ENCODE data around the gene HSF4.
A peak's percentile ranks its signal among the peaks of the same experiment; 100 is the strongest.

The HSF4 gene

DNA sequence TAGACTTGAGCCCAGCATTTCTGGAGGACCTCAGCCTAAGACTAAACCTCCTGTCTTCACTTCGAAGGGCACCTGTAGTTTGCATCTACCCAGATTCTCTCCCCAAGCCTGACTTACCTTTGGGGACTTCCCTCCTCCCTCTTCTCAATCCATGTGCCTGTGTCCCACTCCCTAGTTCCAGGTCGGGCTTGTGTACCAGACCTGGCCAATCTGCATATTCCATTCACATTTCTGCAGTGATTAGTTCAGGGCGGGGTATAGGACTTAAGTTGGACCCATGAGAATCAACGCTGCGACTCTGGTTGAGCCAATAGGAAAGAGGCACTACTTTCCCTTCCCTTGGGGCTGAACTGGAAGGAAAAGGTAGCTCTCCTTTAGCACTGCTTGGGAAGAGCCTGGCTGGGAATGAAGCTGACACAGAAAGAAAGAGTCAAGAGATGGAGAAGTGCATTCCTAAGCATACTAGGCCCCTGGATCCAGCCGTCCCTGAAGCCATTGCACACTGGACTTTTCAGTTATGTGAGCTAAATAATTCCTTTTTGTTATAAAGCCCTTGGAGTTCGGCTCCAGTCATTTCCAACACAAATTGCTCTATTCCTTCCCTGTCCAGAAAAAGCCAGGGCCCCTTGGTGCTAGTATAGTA, 7.3 kb upstream of the HSF4 start:
- Histone ChIP-seq H3K9me3 (ENCODE audit: control insufficient read depth, low read length) (no peaks in the 10 kb centered on the region), H3K79me2 (no peaks in the 10 kb centered on the region), H3K9ac (no peak overlapping the region), H2AFZ (no peak overlapping the region), H3K27me3 (ENCODE audit: control insufficient read depth, insufficient read depth, low read length) (no peaks in the 10 kb centered on the region), H3K4me3 (ENCODE audit: low read depth, low read length) (no peak overlapping the region), H3K27ac (no peak overlapping the region), H3K36me3 (ENCODE audit: control insufficient read depth, insufficient read depth, low read length) (no peaks in the 10 kb centered on the region), H3K4me1 (peaks cover 5% of the 10 kb centered on the region), H3K4me2 (ENCODE audit: low read length) (no peak overlapping the region)
- TF ChIP-seq CTCF (IDR thresholded peaks at IDR 0.05) = no peak

DNA sequence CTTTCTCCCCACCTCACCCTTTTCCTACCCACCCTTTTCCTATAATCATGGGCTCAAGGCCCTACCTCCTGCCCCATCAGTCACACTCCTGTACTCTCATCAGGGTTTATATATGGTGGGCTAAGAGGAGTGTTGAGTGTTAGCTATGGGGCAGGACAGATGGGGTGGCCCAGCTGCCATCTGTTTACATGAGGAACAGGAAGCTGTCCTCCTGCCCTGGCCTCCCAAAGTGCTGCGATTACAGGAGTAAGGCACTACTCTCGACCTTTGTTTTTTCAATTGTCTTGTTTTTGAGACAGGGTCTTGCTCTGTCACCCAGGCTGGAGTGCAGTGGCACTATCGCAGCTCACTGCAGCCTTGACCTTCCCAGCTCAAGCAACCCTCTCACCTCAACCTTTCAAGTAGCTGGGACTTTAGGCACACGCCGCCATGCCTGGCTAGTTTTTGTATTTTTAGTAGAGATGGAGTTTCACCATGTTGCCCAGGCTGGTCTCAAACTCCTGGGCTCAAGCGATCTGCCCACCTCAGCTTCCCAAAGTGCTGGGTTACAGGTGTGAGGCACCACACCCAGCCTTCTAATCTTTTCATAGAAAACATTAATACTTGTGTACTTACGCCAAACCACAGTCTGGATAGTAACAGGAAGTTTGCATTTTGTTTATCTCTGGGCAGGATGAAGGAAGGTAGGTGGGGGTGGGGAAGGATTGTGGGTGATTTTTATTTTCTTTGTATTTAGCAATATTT, 6.5 kb upstream of the HSF4 start:
- no peak overlapping the region for H3K27ac ChIP-seq
- no peaks in the 10 kb centered on the region for H3K27me3 ChIP-seq (ENCODE audit: control insufficient read depth, insufficient read depth, low read length)
- no peak overlapping the region for H3K4me3 ChIP-seq (ENCODE audit: low read depth, low read length)
- no peak overlapping the region for H3K9ac ChIP-seq
- H2AFZ ChIP-seq = no peak overlapping the region
- H3K79me2 ChIP-seq = no peaks in the 10 kb centered on the region
- H3K4me1 ChIP-seq = peaks cover 5% of the 10 kb centered on the region
- no peak overlapping the region for H3K4me2 ChIP-seq (ENCODE audit: low read length)
- TF ChIP-seq CTCF (IDR thresholded peaks at IDR 0.05) = no peak
- no peaks in the 10 kb centered on the region for H3K36me3 ChIP-seq (ENCODE audit: control insufficient read depth, insufficient read depth, low read length)
- no peaks in the 10 kb centered on the region for H3K9me3 ChIP-seq (ENCODE audit: control insufficient read depth, low read length)

GRCh38 chr16:67158637-67159600, 5.6 kb upstream of the HSF4 start:
- Histone ChIP-seq H3K4me2 (ENCODE audit: low read length) (peak overlapping the region; percentile 95), H3K9me3 (ENCODE audit: control insufficient read depth, low read length) (no peaks in the 10 kb centered on the region), H3K27me3 (ENCODE audit: control insufficient read depth, insufficient read depth, low read length) (no peaks in the 10 kb centered on the region), H3K36me3 (ENCODE audit: control insufficient read depth, insufficient read depth, low read length) (no peaks in the 10 kb centered on the region), H3K9ac (peak overlapping the region; percentile 3), H3K4me3 (ENCODE audit: low read depth, low read length) (peak overlapping the region; percentile 95), H2AFZ (peak overlapping the region; percentile 82), H3K4me1 (peaks cover 7% of the 10 kb centered on the region), H3K79me2 (no peaks in the 10 kb centered on the region), H3K27ac (peak overlapping the region; percentile 43)
- no peak for TF ChIP-seq CTCF (IDR thresholded peaks at IDR 0.05)

- H3K4me1 ChIP-seq = peaks cover 11% of the 10 kb centered on the region
- H3K4me3 ChIP-seq (ENCODE audit: low read depth, low read length) = peak overlapping the region; percentile 95
- no peak overlapping the region for H3K9ac ChIP-seq
- no peaks in the 10 kb centered on the region for H3K9me3 ChIP-seq (ENCODE audit: control insufficient read depth, low read length)
- no peaks in the 10 kb centered on the region for H3K27me3 ChIP-seq (ENCODE audit: control insufficient read depth, insufficient read depth, low read length)
- H3K36me3 ChIP-seq (ENCODE audit: control insufficient read depth, insufficient read depth, low read length) = no peaks in the 10 kb centered on the region
- no peak for TF ChIP-seq CTCF (IDR thresholded peaks at IDR 0.05)
- no peaks in the 10 kb centered on the region for H3K79me2 ChIP-seq
- H2AFZ ChIP-seq = peak overlapping the region; percentile 82
- no peak overlapping the region for H3K27ac ChIP-seq
- H3K4me2 ChIP-seq (ENCODE audit: low read length) = peak overlapping the region; percentile 95
Measured at GRCh38 chr16:67161595-67162058, 2.9 kb upstream of the HSF4 start.

All from parathyroid adenoma (tissue), 2 donors.